GM21515 (cell line): ENCODE results near the gene BMP6.

Experiments used
- ATAC-seq: cut with Tn5 transposase; IDR thresholded peaks from one replicate; pipeline ENCODE4 v1.9.1; 2021; ENCODE audit not compliant: unreplicated experiment

BMP6 gene

DNA sequence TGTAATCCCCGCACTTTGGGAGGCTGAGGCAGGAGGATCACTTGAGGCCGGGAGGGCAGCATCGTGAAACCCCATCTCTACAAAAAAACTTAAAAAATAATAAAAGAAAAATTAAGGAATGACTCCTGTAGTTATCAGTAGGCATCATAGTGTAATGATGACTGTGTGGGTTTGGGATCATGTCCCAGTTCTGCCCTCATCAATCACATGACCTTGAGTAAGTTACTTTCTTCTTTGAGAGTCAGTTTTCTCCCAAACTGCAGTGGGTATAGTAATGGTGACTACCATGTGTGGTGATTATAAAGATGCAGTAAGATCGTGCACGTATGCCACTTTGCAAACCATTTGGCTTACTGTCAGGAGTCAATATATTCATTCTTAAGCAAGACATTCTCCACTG lies 95.5 kb downstream of the BMP6 start:
- no peak for ATAC-seq

DNA sequence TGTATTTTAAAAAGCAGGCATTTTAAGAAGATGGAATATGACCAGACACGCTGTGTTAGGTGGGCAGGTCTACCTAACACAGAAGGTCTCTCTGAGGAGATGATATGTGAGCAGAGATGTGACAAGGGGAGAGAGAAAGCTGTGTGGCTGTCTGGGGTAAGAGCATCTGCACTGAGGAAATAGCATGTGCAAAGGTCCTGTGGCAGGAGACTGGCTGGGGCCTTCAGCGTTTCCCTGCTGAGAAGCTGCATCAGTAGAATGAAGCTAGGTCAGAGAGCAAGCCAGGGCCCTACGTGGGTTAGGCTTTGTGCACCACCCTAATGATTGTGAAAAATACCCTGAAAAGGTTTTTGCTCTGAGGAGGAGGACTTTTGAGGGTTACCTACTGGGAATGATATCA lies 97.7 kb downstream of the BMP6 start:
- ATAC-seq = no peak

GRCh38 chr6:7825986-7826385 lies 100.1 kb downstream of the BMP6 start:
- ATAC-seq = no peak

DNA sequence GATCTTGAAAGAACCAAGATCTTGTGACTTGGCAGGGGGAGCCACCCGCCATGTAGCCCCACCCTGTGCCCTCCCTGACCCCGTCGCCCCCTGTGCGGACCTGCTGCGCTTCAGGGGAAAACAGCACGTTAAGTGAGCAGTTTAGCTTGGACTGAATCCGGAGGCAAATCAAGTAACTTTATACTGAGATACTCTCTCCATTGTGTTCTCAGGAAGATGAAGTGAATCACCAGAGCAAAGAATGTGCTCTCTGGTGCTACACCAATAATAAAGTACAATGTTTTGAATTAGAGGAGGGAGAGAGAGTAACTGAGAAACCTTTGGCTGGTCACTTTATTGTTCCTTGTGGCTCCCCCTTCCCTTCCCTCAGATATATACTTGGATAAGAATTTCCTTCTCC lies 101.2 kb downstream of the BMP6 start:
- ATAC-seq = no peak

DNA sequence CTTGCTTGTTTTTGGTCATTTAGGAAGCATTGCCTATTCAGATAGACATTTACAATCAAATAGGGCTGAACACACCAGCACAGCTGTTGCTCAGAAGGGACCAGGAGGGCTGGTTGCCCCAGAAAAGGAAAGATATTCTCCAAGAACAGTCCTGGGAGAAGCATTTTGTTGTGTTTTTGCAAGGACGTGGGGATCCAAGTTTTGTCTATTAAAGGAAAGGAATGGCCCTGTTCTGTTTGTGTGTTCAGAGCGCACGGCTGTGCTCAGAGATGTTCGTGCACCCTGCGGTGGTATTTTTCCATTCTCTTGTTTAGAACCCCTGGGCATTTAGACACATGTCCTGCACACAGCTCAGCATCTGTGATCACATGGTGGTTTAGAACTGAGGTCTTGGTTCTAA lies 102.2 kb downstream of the BMP6 start:
- no peak for ATAC-seq

DNA sequence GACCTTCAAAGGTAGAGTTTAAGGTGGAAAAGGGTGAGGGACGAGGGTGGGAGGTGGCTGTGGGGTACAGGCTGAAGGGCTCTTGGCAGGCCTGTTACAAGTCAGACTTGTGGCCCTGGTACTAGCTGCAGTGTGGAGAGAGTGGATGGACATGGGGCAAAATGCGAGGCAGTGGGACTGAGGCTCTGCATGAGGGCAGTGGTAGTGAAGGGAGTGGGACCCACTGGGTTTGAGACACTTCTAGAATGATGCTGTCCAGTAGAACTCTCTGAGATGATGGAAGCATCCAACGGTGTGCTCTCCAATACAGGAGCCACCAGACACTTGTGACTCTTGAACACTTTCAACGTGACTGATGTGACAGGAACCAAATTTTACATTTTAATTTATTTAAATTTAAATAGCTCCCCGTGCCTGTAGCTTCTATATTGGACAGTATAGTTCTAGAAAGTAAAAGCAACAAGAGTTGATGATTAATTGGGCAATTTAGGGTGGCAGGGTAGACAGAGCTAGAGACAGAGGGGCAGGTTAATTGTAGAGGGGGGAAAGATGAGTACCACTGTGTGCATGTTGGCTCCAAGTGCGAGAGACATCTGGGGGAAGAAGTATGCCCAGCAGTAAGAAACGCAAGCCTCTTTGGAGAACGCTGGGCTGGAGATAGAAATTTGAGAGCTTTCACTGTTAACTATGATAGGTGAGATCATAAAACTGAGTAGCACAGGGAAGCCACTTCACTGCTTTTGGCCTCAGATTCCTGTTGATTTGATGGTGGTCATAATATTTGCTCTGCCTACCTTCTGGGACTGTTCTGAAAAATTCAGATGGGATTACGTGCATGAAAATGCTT lies 107.2 kb downstream of the BMP6 start:
- no peak for ATAC-seq

GRCh38 chr6:7833751-7834070 lies 107.8 kb downstream of the BMP6 start:
- no peak for ATAC-seq

DNA sequence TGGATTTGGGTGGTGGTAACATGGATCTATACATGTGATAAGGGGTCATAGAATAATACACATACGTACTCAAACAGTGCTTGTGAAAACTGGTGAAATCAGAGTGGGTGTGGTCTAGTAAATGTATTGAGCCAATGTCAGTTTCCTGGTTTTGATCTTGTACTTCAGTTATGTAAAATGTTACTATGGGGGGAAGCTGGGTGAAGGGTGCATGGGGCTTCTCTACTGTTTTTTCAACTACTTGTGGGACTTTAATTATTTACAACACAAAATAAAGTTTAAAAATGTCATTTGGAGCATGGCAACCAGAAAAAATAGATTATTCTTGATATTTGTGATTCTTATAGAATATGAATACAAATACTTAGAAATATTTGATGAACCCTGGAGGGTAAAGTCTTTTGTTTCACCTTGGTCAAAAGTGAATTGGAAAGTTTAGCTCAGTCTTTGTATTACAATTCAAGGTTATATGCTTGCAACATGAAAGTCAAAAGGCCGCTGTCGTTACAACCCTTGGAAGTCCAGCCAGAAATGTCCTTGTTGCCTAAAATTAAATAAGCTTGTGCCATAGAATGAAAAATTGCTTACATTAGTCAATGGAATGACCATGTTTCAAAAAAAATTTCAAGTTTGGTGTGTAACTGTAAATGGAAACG lies 110.6 kb downstream of the BMP6 start:
- ATAC-seq = no peak

DNA sequence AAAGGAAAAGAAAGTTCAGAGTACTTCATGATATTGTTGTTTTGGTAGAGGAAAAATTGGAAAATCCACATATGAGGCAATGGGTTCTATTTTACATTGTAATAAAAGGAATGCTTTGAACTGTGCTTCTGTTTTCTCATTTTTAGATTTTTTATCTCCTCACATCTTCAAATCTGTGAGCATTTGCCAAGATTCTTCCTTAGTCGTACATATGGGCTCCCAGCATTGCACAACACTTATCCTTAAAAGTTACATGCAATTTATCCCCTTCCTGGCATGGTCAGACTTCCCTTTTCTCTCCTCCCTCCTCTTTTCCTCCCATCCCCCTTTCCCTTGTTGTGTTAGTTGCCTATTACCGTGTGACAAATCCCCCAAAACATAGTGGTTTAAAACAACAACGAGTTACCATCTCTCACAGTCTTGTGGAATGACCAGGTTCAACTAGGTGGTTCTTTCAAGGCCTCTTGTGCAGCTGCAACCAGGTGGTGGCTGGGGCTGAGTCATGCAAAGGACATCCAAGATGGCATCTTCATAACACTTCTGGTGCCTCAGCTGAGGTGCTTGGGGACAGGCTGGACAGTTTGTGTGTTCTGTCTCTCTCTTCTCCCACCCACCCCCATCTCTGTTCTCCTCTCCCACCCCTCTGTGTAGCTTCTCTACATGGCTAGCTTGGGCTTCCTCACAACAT lies 116.0 kb downstream of the BMP6 start:
- ATAC-seq = no peak

GRCh38 chr6:7846966-7847818 lies 121.3 kb downstream of the BMP6 start:
- ATAC-seq = no peak

- ATAC-seq = no peak
Measured at GRCh38 chr6:7848229-7848628, 122.3 kb downstream of the BMP6 start.

DNA sequence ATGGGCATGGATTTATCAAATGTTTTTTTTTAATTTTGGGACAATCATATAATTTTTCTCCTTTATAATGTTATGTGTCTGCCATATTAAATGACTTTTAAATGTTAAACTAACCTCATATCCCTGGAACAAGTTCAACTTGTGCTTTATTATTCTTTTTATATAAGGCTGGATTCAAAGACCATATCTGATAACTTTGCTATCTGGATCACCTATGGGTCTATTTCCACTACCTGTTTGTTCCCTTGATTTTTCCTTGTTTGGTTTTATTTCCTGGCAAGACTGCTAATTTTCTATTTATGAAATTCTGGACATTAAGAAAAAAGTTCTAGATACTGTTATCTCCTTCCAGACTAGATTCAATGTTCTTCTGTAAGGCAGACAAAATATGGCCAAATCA lies 125.9 kb downstream of the BMP6 start:
- ATAC-seq = no peak

DNA sequence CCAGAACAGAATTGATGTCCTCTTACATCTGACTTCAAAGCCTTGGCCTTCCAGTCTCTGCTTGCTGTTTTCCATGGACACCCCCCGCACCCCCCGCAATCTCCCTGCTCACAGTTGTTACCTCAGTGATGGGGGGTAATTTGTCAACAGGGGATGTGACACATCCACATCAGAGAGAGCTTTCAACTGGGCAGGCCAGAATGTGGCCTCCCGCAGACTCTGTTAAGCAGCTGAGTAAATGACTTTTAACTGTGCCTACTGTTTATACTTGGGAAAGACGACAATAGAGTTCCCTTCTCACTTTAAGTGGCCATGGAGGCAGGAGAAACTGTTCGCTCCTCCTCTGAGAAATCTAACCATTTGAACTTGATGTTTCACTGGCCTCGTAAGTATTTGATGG lies 133.7 kb downstream of the BMP6 start:
- no peak for ATAC-seq

- ATAC-seq = no peak
Measured at GRCh38 chr6:7865781-7866180, 139.9 kb downstream of the BMP6 start.

- no peak for ATAC-seq
Measured at GRCh38 chr6:7866526-7866925, 140.6 kb downstream of the BMP6 start.

DNA sequence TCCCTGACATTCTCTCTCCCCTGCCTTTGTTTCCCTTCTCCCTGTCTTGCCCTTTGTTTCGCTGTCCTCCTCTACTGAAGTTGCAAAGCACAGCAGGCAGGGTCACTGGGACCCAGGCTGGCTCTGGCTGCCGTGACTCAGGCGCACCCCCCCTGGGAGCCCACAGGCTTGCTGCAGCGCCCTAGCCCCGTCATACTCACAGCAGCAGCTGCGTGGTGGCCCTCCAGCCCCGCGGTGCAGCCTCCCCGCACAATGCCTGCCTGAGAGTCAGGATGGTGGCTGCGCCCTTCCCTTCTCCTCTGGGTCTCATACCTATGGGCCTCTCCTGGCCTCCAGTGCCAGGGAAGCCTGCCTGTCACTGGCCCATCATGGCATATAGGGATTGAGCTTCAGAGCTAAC lies 143.0 kb downstream of the BMP6 start:
- ATAC-seq = no peak

DNA sequence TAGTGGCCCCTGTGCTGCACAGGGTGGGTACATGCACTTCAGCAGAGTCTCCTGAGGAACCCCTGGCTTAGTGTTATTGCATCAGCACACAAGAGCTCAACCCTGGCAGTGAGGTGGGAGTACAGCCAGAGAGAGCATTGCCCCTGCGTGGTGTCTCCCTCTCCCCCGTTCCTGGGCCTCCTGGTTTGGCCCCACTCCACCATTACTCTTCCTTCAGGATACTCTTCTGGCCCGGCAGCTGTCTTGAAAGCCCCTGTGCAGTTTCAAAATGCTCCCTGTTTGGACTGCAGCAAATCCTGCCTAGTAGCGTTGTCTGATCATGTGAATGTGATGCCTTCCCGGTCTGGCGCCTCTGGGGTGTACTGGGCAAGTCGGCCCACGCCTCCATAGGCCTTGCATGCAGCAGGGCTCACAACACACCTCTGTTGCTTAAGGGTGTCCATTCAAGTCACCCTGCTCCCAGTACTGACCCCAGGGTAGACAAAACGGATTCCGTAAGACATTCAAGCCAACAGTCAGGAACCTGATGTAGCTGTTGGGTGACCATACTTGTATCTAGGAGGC lies 152.6 kb downstream of the BMP6 start:
- no peak for ATAC-seq

GRCh38 chr6:7879043-7879442 lies 153.1 kb downstream of the BMP6 start:
- no peak for ATAC-seq

DNA sequence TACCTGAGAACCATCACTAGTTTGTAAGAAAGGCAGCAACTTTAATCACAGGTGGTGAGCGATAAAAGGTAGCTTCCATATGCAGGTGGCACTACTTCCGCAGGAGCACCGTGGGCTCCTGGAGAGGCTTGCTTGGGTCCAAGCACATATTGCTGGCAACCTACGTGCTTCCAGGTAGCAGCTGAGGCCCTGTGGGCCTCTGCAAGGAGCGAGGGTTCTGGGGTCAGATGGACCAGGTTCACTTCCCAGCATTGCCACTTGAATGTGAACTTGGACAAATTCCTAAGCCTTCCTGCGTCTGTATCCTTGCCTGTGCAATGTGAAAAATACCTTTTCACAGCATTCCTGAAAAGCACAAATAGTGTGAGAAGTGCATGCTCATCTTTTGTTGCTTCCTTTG lies 153.7 kb downstream of the BMP6 start:
- ATAC-seq = no peak

DNA sequence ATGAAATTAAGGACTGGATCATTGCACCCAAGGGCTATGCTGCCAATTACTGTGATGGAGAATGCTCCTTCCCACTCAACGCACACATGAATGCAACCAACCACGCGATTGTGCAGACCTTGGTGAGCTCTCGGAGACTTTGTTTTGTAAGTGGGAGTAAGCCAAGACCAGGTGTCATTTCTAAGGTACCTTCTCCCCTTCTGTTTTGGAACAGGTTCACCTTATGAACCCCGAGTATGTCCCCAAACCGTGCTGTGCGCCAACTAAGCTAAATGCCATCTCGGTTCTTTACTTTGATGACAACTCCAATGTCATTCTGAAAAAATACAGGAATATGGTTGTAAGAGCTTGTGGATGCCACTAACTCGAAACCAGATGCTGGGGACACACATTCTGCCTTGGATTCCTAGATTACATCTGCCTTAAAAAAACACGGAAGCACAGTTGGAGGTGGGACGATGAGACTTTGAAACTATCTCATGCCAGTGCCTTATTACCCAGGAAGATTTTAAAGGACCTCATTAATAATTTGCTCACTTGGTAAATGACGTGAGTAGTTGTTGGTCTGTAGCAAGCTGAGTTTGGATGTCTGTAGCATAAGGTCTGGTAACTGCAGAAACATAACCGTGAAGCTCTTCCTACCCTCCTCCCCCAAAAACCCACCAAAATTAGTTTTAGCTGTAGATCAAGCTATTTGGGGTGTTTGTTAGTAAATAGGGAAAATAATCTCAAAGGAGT lies 154.2 kb downstream of the BMP6 start:
- ATAC-seq = no peak
